SH-SY5Y (cell line): ENCODE measurements around the gene TMEM116.

Source experiments
- GATA2 ChIP-seq: IDR thresholded peaks from 2 replicates; pipeline ENCODE4 v1.6.1; 2011; ENCODE audit warnings: mild to moderate bottlenecking, low read depth, low read length
- GATA3 ChIP-seq: IDR thresholded peaks from 2 replicates; pipeline ENCODE4 v1.6.1; 2011; ENCODE audit warnings: low read depth, mild to moderate bottlenecking, low read length, moderate library complexity

The TMEM116 gene

GRCh38 chr12:111943929-111944328 lies 69.0 kb downstream of the TMEM116 start:
- no peak for TF ChIP-seq GATA3
- TF ChIP-seq GATA2, result no peak

GRCh38 chr12:111942557-111942956 lies 70.4 kb downstream of the TMEM116 start:
- no peak for TF ChIP-seq GATA2
- no peak for TF ChIP-seq GATA3

GRCh38 chr12:111937429-111937828 lies 75.5 kb downstream of the TMEM116 start:
- TF ChIP-seq GATA3, result no peak
- TF ChIP-seq GATA2, result no peak

GRCh38 chr12:111936869-111937268 lies 76.1 kb downstream of the TMEM116 start:
- TF ChIP-seq GATA2 (no peak), GATA3 (no peak)

- TF ChIP-seq GATA2, result no peak
- no peak for TF ChIP-seq GATA3
Measured at GRCh38 chr12:111932241-111932640, 80.7 kb downstream of the TMEM116 start.

GRCh38 chr12:111927346-111927745 lies 85.6 kb downstream of the TMEM116 start:
- TF ChIP-seq GATA2 (no peak), GATA3 (no peak)

- TF ChIP-seq GATA2, result no peak
- TF ChIP-seq GATA3, result no peak
Measured at GRCh38 chr12:111926631-111927030, 86.3 kb downstream of the TMEM116 start.

GRCh38 chr12:111925171-111925570 lies 87.8 kb downstream of the TMEM116 start:
- no peak for TF ChIP-seq GATA2
- no peak for TF ChIP-seq GATA3

- TF ChIP-seq GATA2, result no peak
Measured at GRCh38 chr12:111907740-111908139, 105.2 kb downstream of the TMEM116 start.

- TF ChIP-seq GATA3, result no peak
Measured at GRCh38 chr12:111905502-111905901, 107.5 kb downstream of the TMEM116 start.

GRCh38 chr12:111904446-111904975 lies 108.5 kb downstream of the TMEM116 start:
- TF ChIP-seq GATA3 (no peak), GATA2 (no peak)

GRCh38 chr12:111901182-111901581 lies 111.8 kb downstream of the TMEM116 start:
- TF ChIP-seq GATA3, result no peak
- no peak for TF ChIP-seq GATA2

GRCh38 chr12:111894556-111894955 lies 118.4 kb downstream of the TMEM116 start:
- TF ChIP-seq GATA2 (no peak), GATA3 (no peak)

- TF ChIP-seq GATA3 (no peak), GATA2 (no peak)
Measured at GRCh38 chr12:111893287-111893686, 119.7 kb downstream of the TMEM116 start.

- TF ChIP-seq GATA2, result no peak
- TF ChIP-seq GATA3, result no peak
Measured at GRCh38 chr12:111887926-111888745, 124.8 kb downstream of the TMEM116 start.
